Breast epithelium (tissue), 3 donors: Measurements from ENCODE around the gene UBE2U.

Experiments used
- CTCF ChIP-seq, 3 donors: fragments of 450-650 bp; IDR thresholded peaks; one replicate each; pipeline ENCODE4 v1.5.1; 2016 to 2017; ENCODE audit warnings: antibody characterized with exemption in 3 of 3, mild to moderate bottlenecking in 3 of 3, moderate library complexity in 3 of 3
- POLR2AphosphoS5 ChIP-seq, 3 donors: sonication (generic); formaldehyde crosslinking; IDR thresholded peaks; one replicate each; pipeline ENCODE4 v1.6.1; 2017; ENCODE audit warnings: antibody characterized with exemption in 3 of 3

- no peak for TF ChIP-seq CTCF (IDR thresholded peaks at IDR 0.05)
- TF ChIP-seq POLR2AphosphoS5 (IDR thresholded peaks at IDR 0.05): no peak
Measured at GRCh38 chr1:64263856-64264255, 60.4 kb downstream of the UBE2U start.
